GM19468 (cell line): ENCODE measurements around the gene ADGRG6.

Experiments used
- ATAC-seq: cut with Tn5 transposase; IDR thresholded peaks from one replicate; pipeline ENCODE4 v1.9.1; 2021; ENCODE audit warnings: mild to moderate bottlenecking, moderate library complexity, moderate number of reproducible peaks; ENCODE audit not compliant: unreplicated experiment; ENCODE audit errors: extremely low read depth

The ADGRG6 gene

GRCh38 chr6:142289687-142290086, 12.1 kb upstream of the ADGRG6 start:
- no peak for ATAC-seq

- no peak for ATAC-seq
Observed at GRCh38 chr6:142290851-142291250, 11.0 kb upstream of the ADGRG6 start.

- no peak for ATAC-seq
Observed at GRCh38 chr6:142291512-142291911, 10.3 kb upstream of the ADGRG6 start.

- no peak for ATAC-seq
Observed at GRCh38 chr6:142292166-142292924, 9.5 kb upstream of the ADGRG6 start.

GRCh38 chr6:142293121-142293520, 8.7 kb upstream of the ADGRG6 start:
- ATAC-seq = no peak

GRCh38 chr6:142294679-142295078, 7.1 kb upstream of the ADGRG6 start:
- no peak for ATAC-seq

- no peak for ATAC-seq
Observed at GRCh38 chr6:142296975-142297604, 4.7 kb upstream of the ADGRG6 start.

GRCh38 chr6:142297605-142297995, 4.2 kb upstream of the ADGRG6 start:
- no peak for ATAC-seq

GRCh38 chr6:142297996-142298753, 3.6 kb upstream of the ADGRG6 start:
- no peak for ATAC-seq

GRCh38 chr6:142300302-142300701, 1.5 kb upstream of the ADGRG6 start:
- no peak for ATAC-seq

- no peak for ATAC-seq
Observed at GRCh38 chr6:142300758-142301650, 803 bp upstream of the ADGRG6 start.

- no peak for ATAC-seq
Observed at GRCh38 chr6:142302421-142303175, 791 bp downstream of the ADGRG6 start.

- ATAC-seq = no peak
Observed at GRCh38 chr6:142303176-142303533, 1.3 kb downstream of the ADGRG6 start.

GRCh38 chr6:142304241-142304640, 2.4 kb downstream of the ADGRG6 start:
- ATAC-seq = no peak

- no peak for ATAC-seq
Observed at GRCh38 chr6:142306736-142307135, 4.9 kb downstream of the ADGRG6 start.

GRCh38 chr6:142307963-142308748, 6.3 kb downstream of the ADGRG6 start:
- no peak for ATAC-seq

GRCh38 chr6:142309426-142309825, 7.6 kb downstream of the ADGRG6 start:
- ATAC-seq = no peak

- no peak for ATAC-seq
Observed at GRCh38 chr6:142313284-142313683, 11.5 kb downstream of the ADGRG6 start.
